ENCODE results near the gene NDRG2. TPM values are rescaled to one million over a fixed set of nuclear protein-coding genes. Genes with fewer than 3 reads are reported as not detected.
A peak's percentile ranks its signal among the peaks of the same experiment; 100 is the strongest.
"Not testable (repeated sequence)": the region's sequence is repeated elsewhere in the genome, so short reads cannot be mapped to it uniquely, and the experiment has no call there.

The NDRG2 gene
- total RNA-seq, 1 donor from 2014 or later, result 45.4 TPM

DNA sequence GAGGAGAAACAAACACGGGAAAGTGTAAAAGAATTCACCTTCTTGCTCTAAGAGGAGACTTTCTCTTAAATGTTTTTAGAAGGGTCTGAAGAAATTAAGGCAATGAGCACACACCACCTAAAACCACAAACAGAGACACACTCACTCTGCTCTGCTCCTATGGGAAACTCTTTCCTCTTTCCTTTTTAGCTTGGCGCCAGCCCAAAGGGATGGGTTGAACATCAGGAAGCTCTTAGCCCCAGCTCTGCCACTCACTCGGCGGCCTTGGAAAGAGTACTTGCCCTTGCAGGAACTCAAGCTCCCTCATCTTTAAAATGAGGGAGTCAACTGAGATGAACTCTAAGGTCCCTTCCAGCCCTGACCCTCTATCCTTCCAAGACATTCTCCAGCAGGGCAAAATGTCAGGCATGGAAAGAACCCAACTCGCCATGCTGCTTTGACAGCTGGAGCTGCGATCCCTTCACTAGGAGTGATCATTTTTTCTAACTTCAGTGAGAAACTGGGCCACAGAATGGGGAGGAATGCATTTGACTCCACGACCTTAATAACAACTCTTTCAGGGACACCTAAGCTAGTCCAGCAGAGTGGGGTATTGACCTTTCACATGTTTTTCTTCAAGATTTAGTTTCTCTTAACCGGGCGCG, 31.8 kb upstream of the NDRG2 start:
- peak; percentile 35 for DNase-seq (ENCODE audit: low read depth)

DNA sequence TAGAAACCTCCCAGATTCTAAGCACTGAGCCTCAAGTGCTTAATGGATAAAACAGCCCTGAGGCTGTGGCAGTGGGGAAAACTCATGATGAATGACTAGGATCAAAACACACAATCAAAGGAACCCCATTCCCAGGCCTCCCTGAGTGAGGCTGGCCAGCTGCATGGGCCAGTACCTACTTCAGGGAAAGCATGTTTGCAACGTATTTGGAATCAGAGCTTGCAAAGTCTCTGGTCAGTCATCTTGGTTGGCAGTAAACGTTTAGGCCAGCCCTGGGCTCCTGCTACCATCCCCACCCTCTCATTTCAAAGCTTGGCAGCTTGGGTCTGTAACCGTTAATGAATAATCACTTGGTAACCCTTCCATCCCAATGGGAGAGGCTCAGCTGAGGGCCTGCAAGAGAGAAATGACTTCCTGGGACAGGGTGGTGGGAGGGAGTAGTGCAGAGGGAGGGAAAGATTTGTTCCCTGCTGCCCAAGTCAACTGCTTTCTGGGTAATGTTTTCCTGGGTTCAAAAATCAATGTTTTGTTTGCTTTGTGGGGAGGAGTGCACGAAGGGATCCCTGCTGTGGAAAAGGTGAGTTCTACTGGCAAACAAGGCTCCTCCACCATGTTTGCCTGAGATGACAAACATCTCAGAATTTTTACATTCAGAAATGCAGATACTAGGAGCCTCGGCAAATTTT, 30.7 kb upstream of the NDRG2 start:
- no peak for DNase-seq (ENCODE audit: low read depth)

DNA sequence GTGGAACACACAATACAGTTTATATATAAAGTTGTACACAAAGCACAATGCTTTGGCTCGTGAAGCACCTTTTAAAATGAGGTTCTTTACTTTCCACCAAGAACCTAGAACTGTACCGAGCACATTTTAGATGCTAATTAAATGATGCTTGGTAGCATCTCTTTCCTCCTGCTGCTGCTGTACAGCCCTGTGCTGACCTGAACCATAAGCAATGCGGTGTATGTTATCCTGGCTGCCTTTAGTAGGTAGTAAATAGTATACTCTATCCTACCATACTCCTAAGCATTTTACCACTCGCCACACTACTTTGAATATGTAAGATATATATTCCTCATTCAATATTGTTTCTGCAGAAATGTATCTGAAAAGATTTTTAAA, 29.9 kb upstream of the NDRG2 start:
- DNase-seq (ENCODE audit: low read depth), result no peak

DNA sequence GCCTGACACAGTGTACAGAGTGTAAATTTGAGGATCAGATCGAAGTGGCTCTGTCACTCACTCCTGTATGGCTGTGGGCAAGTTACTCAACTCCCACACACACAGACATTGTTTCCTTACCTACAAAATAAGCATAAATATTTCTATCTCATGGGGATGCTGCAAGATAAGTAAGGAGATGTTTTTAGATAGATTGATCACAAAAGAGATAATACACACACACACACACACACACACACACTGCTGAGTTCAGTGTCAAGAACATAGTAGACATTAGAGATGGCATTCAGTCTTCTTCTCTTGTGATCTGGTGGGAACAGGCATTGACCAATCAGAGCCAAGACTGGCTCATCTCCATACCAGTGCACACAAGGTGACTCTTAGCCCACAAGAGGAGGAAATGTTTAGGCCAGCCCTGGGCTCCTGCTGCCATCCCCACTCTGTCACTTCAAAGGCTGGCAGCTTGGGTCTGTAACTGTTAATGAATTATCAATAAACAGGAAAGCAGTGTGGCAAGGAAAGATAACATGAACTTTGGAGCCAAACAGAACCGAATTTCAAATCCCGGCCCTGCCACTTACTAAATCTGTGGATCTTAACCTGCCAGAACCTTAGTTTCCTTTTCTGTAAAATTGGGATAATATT, 29.4 kb upstream of the NDRG2 start:
- DNase-seq (ENCODE audit: low read depth), result no peak

DNA sequence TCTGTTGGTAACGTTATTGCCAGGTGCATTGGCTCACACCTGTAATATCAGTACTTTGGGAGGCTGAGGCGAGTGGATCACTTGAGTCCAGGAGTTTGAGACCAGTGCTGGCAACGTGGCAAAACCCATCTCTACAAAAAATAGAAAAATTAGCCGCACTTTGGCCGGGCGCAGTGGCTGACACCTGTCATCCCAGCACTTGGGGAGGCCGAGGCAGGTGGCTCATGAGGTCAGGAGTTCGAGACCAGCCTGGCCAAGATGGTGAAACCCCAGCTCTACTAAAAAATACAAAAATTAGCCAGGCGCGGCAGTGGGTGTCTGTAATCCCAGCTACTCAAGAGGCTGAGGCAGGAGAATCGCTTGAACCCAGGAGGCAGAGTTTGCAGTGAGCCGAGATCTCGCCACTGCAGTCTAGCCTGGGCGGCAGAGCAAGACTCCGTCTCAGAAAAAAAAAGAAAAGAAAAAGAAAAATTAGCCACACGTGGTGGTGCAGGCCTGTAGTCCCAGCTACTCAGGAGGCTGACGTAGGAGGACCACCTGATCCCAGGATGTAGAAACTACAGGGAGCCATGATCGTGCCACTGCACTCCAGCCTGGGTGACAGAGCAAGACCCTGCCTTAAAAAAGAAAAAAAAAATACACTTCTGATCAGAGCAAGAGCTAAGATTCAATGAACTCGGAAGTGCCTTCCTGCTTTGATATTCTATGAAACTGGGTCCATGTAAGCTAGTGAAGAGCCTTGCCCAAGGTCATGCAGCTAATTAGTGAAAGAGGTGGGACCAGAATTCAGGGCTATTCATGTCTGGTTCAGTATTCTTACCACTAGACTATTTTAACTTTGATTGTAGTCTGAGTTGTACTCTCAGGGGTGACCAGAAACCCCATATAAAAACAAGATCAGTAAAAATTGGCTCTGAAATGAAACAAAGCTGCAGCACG, 28.6 kb upstream of the NDRG2 start:
- no peak for DNase-seq (ENCODE audit: low read depth)

DNA sequence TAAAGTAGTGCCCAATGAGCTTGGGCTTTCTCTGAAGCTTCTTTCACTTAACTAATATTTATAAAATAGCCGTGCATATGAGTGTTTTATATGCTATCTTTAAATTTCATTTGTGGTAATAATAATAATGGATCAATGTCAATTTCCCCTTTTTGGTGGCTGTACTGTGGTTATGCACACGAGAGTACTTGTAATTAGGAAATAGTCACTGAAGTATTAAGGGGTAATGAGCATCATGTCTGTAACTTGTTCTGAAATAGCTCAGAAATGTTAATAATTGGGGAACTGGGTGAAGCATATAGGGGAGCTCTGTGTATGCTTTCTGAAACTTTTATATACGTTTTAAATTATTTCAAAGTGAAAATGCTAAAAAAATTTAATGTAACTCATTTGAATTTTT, 25.7 kb upstream of the NDRG2 start:
- DNase-seq (ENCODE audit: low read depth), result no peak

DNA sequence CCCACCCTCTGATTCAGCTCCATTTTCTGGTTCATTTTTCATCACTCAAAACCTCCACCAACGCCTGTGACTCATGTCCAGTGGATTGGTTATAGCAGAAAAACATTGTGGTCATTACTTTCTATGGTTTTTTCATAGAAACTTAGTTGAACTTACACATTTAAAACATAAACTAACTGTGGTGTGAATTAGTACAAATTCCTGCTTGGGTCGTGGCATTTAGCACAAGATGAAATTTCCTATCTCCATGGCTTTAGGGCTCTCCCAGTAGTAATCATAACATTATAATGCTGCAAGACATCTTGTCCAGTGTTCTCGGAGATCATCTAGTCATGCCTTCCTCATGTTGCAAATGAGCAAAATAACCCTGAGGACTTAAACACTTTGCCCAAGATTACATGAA, 24.4 kb upstream of the NDRG2 start:
- no peak for DNase-seq (ENCODE audit: low read depth)

DNA sequence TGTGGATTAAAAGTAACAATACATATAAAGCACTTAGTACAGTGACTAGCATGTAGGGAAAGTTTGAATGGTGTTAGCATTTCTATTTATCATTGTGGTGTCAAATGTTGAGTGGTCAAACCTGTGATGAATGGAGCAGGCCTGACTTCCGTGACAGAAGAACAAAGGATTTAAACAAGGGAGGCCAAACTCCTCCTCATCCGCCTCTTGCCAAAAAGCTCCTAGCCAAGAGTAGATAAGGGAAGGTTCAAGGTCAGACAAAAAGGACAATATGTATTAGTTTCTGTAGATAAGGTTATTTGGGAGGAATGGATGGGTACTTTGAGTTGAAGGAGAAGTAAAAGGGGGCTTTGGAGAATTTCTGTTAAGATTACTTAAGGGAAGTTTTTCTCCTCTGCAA, 23.8 kb upstream of the NDRG2 start:
- DNase-seq (ENCODE audit: low read depth), result no peak

DNA sequence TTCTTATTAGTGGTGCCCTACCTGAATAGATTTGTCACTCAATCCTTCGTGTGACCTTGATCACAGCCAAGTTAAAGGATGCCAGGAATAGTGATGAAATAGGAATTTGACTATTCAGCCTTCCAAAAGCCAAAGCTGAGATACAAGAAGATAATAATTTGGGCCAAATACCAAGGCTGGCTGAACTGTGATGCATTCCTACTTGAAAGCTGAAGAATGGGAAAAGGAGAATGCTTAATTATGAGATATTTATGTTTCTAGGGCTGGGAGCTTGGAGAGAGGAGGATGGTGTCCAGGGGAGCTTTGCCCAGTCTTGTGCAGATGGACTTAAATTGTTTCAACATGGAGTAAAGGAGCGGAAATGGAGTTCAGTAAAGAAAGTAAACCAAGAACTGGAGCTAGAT, 22.5 kb upstream of the NDRG2 start:
- DNase-seq (ENCODE audit: low read depth), result no peak

DNA sequence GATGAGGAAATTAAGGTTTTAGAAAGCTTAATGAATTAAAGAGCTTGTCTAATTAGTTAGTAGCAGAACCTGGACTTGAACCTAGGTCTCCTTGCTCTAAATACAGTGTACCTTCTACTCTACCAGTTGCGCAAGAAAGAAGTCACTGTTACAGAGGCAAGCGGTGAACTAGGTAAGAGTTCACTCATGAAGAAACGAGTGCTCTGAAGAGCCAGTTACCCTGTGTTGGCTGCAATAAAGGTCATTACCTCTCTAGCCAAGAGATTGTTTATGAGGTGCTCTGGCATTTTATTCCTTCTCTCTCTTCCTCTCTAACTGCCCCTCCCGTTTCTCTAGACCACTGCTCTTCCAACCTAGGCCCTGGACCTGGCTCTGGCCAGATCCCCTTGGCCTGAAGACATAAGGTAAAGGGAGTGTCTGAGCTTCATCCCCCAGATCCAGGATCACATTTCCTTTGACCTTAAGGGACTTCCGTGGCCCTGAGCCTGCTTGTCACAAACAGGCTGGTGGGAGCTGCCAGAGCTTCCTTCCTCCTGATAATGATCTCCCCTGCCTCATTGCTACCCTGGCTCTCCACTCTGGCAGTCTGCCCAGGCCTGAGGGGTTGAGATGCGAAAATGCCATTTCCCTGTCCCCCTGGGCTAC, 19.2 kb upstream of the NDRG2 start:
- DNase-seq (ENCODE audit: low read depth), result no peak

DNA sequence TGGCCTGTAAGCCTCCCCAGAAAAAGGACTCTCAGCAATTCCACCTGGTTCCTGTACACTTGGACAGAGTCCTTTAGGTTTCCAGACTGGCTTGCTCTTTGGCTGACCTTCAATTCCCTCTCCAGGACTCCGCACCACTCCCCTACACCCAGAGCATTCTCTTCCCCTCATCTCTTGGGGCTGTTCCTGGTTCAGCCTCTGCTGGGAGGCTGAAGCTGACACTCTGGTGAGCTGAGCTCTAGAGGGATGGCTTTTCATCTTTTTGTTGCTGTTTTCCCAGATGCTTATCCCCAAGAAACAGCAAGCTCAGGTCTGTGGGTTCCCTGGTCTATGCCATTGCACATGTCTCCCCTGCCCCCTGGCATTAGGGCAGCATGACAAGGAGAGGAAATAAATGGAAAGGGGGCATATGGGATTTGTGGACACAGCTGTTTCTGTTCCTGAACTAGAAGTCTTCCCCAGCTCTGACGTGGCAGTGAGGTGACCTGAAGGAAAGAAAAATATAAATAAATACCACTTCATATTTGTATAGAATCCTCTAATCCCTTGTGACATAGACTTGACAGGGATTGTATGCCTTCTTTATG, 18.6 kb upstream of the NDRG2 start:
- no peak for DNase-seq (ENCODE audit: low read depth)

DNA sequence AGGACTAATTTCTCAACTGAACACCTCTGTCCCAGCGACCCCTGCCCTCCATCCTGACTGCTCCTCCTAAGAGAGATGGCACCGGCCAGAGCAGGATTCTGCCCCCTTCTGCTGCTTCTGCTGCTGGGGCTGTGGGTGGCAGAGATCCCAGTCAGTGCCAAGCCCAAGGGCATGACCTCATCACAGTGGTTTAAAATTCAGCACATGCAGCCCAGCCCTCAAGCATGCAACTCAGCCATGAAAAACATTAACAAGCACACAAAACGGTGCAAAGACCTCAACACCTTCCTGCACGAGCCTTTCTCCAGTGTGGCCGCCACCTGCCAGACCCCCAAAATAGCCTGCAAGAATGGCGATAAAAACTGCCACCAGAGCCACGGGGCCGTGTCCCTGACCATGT, 18.1 kb upstream of the NDRG2 start:
- DNase-seq (ENCODE audit: low read depth), result peak; percentile 76

DNA sequence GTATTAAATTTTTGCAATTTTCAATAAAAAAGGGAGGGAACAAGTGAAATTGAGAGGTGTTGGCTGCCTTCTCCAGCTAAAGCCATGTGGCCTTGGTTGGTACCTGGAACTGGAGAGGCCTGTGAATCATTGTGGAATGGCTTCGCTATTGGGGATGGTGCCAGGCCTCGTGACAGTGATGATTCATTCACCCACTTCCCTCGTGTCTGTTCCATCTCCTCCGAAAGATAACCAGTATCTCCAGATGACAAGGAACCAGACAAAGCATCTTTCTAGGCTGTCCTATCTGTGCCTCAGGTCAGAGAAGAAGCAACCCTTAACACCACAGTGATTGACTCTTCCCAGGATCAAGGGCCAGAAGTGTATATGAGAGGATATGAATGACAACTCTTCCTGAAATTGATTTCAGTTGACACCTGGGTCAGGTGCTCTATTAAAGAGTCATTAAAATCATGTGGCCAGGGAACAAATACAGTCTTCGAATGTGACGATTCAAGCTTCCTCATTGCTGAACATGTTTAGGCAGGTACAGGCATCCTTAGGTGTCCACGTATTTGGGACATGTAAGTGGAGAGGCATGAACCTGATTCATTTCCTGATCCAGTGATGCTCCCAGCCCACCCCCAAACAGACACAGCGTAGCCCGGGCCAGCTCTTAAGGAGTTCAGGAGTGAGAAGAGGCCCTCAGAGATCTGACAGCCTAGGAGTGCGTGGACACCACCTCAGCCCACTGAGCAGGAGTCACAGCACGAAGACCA, 17.0 kb upstream of the NDRG2 start, which contains the start of gene RNASE7:
Gene RNASE7, plus strand, starts transcription at position 687 of the 758 bp plus-strand sequence. CDS start 631 bp downstream, outside the sequence.
- peak; percentile 76 for DNase-seq (ENCODE audit: low read depth)

DNA sequence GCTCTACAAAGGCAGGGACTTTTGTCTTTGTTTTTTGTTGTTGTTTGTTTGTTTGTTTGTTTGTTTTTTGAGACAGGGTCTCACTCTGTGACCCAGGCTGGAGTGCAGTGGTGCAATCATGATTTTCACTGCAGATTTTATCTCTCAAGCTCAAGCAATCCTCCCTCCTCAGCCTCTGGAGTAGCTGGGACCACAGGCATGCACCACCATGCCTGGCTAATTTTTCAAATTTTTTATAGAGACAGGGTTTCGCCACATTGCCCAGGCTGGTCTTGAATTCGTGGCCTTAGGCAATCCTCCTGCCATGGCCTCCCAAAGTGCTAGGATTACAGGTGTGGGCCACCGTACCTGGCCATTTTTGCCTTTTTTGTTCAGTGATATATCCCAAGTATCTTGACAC, 16.1 kb upstream of the NDRG2 start:
- DNase-seq (ENCODE audit: low read depth), result not testable (repeated sequence)

DNA sequence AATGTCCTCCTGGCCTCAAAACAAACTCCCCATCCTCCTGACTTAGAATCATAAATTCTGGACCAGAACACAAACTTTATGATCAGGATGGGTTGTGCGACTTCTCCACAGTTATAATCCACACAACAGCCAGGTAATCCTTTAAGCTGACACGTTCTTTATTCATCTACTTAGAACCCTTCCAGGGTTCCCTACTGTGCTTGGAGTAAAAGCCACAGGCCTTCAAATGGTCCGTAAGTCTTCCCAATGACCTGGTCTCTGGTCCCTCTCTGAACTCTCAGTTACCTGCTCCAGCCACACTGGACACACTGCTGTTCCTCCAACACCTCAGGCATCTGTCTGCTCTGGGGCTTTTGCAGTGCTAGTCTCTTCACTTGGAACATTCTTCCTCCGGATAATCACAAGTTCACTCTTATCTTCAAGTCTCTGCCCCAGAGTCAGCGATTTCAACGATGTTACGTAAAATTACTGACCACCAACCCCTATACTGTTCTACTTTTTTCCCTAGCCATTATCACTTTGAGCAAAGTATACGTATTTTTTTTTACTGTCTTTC, 15.6 kb upstream of the NDRG2 start:
- no peak for DNase-seq (ENCODE audit: low read depth)

DNA sequence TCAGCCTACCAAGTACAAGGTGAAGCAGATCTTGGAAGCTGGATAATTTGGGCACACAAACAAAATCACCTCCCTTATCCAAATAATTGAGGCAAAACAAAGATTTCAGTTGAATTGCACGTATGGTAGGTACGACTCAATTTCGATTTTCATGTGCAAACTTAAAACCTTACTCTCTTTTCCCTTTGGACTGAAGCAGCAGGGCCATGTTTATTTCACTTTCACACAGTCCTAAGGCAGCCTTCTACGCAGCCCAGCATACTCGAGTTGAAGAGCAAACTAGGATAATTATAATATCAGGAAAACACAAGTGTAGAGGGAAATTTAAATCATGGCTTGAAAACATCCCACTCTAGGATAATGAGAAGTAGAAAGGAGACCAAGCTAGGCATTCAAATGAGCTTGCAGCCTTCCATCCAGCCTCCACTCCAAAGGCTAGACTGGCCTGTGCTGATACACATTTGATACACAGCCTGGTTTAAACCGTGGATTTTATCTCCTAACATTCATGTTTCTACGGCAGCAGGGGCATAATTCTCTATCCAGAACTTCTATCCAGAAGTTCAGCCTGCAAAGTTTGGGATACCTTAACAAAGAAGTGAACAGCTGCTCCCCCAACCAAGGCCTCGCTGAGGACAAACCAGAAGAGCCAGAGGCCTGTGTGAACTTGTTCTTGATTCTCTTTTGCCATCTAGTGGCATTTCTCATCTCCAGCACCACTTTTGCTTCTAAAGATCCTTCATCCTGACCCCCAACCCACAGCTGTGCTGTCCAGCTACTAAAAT, 14.9 kb upstream of the NDRG2 start:
- DNase-seq (ENCODE audit: low read depth), result peak; percentile 92

DNA sequence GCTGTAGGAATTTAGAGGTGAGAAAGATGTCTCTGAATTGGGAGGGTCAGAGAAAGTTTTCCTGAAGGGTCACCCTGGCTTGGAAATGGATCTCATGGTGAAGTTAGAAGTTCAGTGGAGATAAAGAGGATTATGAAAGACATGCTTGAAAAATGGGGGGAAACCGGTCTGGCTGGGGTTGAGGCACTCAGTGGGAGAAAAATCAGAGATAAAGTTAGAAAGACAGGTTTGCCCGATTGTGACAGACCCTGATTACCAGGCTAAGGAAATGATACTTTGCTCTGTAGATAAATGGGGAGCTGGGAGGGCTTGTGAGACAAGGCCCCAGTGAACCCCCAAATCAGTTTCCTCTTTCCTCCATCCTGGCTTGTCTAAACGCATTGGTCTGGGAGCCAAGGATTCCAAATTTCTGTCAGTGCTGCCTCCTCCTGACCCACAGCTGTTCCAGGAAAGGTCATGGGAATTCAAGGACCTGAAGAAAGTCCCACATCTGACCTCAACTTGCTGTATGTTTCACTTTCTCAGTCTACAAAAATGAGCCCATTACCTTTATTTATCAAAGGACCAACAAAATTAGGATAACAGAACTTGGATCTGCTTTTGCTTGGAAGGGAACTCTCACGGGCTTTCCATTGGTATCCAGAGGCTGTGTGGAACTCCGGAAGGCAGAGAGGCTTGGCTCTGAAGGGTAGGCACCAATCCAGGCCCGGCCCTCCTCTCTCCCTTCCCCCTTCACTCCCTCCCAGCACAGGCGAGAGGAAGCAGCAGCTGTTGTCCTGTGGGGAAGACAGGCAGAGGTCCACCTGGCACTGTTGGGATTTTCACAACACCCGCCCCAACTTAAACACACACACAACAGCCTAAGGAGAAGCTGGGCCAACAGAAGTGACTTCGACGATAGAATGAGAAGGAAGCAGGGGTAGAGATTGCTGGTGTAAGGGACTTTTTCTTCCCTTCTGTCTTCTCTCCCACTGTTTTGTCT, 13.9 kb upstream of the NDRG2 start:
- DNase-seq (ENCODE audit: low read depth), result peak; percentile 98

Measured in myocyte (in vitro differentiated cells).